Middle frontal gyrus (tissue), 1 donor: ENCODE results near the gene DIABLO.

Experiments used
- DNase-seq: peaks from one replicate; pipeline ENCODE4 v3.0.0-alpha.2; 2015; ENCODE audit warnings: low spot score; ENCODE audit errors: extremely low spot score

The DIABLO gene

DNA sequence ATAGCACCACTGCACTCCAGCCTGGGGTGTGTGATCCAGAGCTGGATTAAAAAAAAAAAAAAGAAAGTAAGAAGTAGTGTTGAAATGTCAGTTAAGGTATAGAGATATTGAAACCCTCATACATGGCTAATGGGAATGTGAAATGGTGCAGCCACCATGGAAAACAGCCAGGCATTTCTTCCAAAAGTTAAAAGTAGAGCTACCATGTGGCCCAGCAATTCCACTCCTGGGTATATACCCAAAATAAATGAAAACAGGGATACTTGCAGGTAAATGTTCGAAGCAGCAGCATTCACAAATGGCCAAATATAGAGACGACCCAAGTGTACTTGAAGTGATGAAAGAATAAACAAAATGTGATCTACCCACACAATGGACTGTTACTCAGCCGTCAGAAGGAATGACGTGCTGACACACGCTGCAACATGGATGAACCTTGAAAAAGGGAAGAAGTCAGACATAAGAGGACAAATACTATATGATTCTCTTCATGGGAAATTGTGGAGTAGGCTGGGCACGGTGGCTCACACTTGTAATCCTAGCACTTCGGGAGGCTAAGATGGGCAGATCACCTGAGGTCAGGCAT lies 67.1 kb downstream of the DIABLO start:
- DNase-seq: no peak
